Measurements from ENCODE around the gene UBAC2.

GRCh38 chr13:99206873-99207272, 6.2 kb downstream of the UBAC2 start:
- TF ChIP-seq CTCF (IDR thresholded peaks at IDR 0.05) = no peak
- no peak for TF ChIP-seq POLR2A (IDR thresholded peaks at IDR 0.05)

Data from uterus (tissue), 2 donors.